Panc1 (cell line): ENCODE results near the gene TBC1D7.

Source experiments
- POLR2AphosphoS5 ChIP-seq: IDR thresholded peaks from 2 replicates; pipeline ENCODE4 v1.6.1; 2012; ENCODE audit warnings: mild to moderate bottlenecking, low read depth, low read length, moderate library complexity
- TF ChIP-seq, protein P1 (sequence below), 2 experiments: IDR thresholded peaks; 2 replicates each; pipeline ENCODE4 v1.6.1; 2011 to 2012; ENCODE audit warnings: low read depth in 2 of 2, control low read depth in 1 of 2, low read length in 1 of 2, mild to moderate bottlenecking in 1 of 2, moderate library complexity in 1 of 2; ENCODE audit not compliant: insufficient read depth in 1 of 2
- TF ChIP-seq, protein P2 (sequence below): fragments of 450-650 bp; IDR thresholded peaks from 2 replicates; pipeline ENCODE4 v1.5.1; 2017; ENCODE audit warnings: mild to moderate bottlenecking

DNA sequence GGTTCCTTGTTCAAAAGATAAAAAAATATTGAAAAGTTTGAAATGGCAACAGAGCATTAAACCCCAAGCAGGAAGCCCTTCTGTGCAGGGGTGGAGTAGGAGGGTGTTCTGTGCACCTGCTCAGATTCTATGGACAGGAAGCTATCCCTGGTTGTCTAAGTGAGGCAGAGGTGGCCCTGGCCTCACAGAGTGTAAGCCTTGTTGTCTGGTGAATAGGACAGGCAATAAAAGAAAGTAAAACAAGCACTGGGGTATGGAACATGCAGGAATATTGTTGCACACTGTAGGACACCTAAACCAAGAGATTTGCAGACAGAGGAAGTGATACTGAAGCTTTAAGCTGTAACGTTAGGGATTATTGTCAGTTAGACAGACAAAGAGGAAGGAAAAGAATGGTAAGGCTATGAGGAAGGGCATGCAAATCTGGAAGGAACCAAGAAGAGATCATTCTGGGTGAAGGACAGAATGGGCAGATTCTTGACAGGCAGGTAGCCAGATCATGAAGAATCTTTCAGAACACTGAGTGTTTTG, 66.8 kb downstream of the TBC1D7 start:
- TF ChIP-seq, protein P1, sequence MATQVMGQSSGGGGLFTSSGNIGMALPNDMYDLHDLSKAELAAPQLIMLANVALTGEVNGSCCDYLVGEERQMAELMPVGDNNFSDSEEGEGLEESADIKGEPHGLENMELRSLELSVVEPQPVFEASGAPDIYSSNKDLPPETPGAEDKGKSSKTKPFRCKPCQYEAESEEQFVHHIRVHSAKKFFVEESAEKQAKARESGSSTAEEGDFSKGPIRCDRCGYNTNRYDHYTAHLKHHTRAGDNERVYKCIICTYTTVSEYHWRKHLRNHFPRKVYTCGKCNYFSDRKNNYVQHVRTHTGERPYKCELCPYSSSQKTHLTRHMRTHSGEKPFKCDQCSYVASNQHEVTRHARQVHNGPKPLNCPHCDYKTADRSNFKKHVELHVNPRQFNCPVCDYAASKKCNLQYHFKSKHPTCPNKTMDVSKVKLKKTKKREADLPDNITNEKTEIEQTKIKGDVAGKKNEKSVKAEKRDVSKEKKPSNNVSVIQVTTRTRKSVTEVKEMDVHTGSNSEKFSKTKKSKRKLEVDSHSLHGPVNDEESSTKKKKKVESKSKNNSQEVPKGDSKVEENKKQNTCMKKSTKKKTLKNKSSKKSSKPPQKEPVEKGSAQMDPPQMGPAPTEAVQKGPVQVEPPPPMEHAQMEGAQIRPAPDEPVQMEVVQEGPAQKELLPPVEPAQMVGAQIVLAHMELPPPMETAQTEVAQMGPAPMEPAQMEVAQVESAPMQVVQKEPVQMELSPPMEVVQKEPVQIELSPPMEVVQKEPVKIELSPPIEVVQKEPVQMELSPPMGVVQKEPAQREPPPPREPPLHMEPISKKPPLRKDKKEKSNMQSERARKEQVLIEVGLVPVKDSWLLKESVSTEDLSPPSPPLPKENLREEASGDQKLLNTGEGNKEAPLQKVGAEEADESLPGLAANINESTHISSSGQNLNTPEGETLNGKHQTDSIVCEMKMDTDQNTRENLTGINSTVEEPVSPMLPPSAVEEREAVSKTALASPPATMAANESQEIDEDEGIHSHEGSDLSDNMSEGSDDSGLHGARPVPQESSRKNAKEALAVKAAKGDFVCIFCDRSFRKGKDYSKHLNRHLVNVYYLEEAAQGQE (IDR thresholded peaks at IDR 0.05; ENCODE audit: insufficient read depth in 1 of 2, low read depth in 2 of 2, low read length in 1 of 2): no peak
- no peak for TF ChIP-seq POLR2AphosphoS5
- TF ChIP-seq, protein P2, sequence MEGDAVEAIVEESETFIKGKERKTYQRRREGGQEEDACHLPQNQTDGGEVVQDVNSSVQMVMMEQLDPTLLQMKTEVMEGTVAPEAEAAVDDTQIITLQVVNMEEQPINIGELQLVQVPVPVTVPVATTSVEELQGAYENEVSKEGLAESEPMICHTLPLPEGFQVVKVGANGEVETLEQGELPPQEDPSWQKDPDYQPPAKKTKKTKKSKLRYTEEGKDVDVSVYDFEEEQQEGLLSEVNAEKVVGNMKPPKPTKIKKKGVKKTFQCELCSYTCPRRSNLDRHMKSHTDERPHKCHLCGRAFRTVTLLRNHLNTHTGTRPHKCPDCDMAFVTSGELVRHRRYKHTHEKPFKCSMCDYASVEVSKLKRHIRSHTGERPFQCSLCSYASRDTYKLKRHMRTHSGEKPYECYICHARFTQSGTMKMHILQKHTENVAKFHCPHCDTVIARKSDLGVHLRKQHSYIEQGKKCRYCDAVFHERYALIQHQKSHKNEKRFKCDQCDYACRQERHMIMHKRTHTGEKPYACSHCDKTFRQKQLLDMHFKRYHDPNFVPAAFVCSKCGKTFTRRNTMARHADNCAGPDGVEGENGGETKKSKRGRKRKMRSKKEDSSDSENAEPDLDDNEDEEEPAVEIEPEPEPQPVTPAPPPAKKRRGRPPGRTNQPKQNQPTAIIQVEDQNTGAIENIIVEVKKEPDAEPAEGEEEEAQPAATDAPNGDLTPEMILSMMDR: no peak
